Keratinocyte (primary cell): Measurements from ENCODE around the gene SAMD3. TPM values are rescaled to one million over a fixed set of nuclear protein-coding genes. Genes with fewer than 3 reads are reported as not detected.

Experiments used
- DNase-seq: peaks from one replicate; pipeline ENCODE4 v3.0.0-alpha.2; 2011; ENCODE audit warnings: low read depth, missing footprints, low spot score
- FAIRE-seq: peaks from 2 replicates; lab custom pipeline; 2011; peaks lifted over from hg19 to GRCh38; lab: Jason Lieb, UNC
- H2AFZ ChIP-seq: 2 replicates; pipeline ENCODE4 v1.6.0; 2012; ENCODE audit warnings: low read length, control low read depth, inconsistent platforms; ENCODE audit not compliant: control insufficient read depth
- H3K27ac ChIP-seq: 2 replicates; pipeline ENCODE4 v1.5.1; 2011; ENCODE audit warnings: low read length; ENCODE audit not compliant: control insufficient read depth, insufficient read depth
- H3K27me3 ChIP-seq: 3 replicates; pipeline ENCODE4 v1.6.0; 2011; ENCODE audit warnings: low read length; ENCODE audit not compliant: control insufficient read depth, insufficient read depth; ENCODE audit errors: extremely low read depth
- H3K36me3 ChIP-seq, 2 experiments: 2 replicates in 1 of 2; 3 replicates in 1 of 2; pipeline ENCODE4 v1.5.1; 2011; ENCODE audit warnings: low read length in 2 of 2, mild to moderate bottlenecking in 1 of 2; ENCODE audit not compliant: control insufficient read depth in 2 of 2, insufficient read depth in 2 of 2; ENCODE audit errors: extremely low read depth in 1 of 2
- H3K4me1 ChIP-seq: 3 replicates; pipeline ENCODE4 v1.5.1; 2011; ENCODE audit warnings: low read length; ENCODE audit not compliant: control insufficient read depth, insufficient read depth; ENCODE audit errors: extremely low read depth
- H3K4me2 ChIP-seq: 3 replicates; pipeline ENCODE4 v1.6.0; 2011; ENCODE audit warnings: low read depth, low read length; ENCODE audit not compliant: control insufficient read depth, insufficient read depth; ENCODE audit errors: extremely low read depth
- H3K4me3 ChIP-seq, 3 experiments: fragments of 200-600 bp in 1 of 3; sonication (generic) in 1 of 3; 2 replicates in 2 of 3; 3 replicates in 1 of 3; pipeline ENCODE4 v1.5.1; 2011 to 2016; ENCODE audit warnings: low read length in 3 of 3, mild to moderate bottlenecking in 3 of 3, control low read depth in 2 of 3, inconsistent platforms in 1 of 3, low read depth in 1 of 3, mixed read lengths in 1 of 3, mixed run types in 1 of 3, moderate library complexity in 1 of 3; ENCODE audit not compliant: control insufficient read depth in 2 of 3, insufficient read depth in 2 of 3; ENCODE audit errors: extremely low read depth in 1 of 3
- H3K79me2 ChIP-seq: 2 replicates; pipeline ENCODE4 v1.6.0; 2012; ENCODE audit warnings: low read length; ENCODE audit not compliant: control insufficient read depth, insufficient read depth
- H3K9ac ChIP-seq: 3 replicates; pipeline ENCODE4 v1.6.0; 2011; ENCODE audit warnings: low read length; ENCODE audit not compliant: control insufficient read depth, insufficient read depth; ENCODE audit errors: extremely low read depth
- H3K9me1 ChIP-seq: 3 replicates; pipeline ENCODE4 v1.6.0; 2011; ENCODE audit warnings: low read length; ENCODE audit not compliant: control insufficient read depth, insufficient read depth; ENCODE audit errors: extremely low read depth
- H3K9me3 ChIP-seq: 2 replicates; pipeline ENCODE4 v1.5.1; 2012; ENCODE audit warnings: low read depth, low read length; ENCODE audit not compliant: control insufficient read depth
- H4K20me1 ChIP-seq: 3 replicates; pipeline ENCODE4 v1.6.0; 2011; ENCODE audit warnings: low read length; ENCODE audit not compliant: control insufficient read depth, insufficient read depth; ENCODE audit errors: extremely low read depth
- CTCF ChIP-seq, 3 experiments: IDR thresholded peaks in 1 of 3; conservative IDR thresholded peaks in 1 of 3; optimal IDR thresholded peaks in 1 of 3; 2 replicates in 2 of 3; 3 replicates in 1 of 3; pipeline versions ENCODE3 to v1.5.1; 2011; ENCODE audit warnings: low read length in 3 of 3, mild to moderate bottlenecking in 3 of 3, moderate library complexity in 2 of 3, control low read depth in 1 of 3, inconsistent platforms in 1 of 3; ENCODE audit not compliant: insufficient read depth in 2 of 3; ENCODE audit errors: extremely low read depth in 1 of 3
- EZH2 ChIP-seq: IDR thresholded peaks from one replicate; pipeline ENCODE4 v1.6.1; 2012; ENCODE audit warnings: inconsistent platforms, mild to moderate bottlenecking, low read length, moderate library complexity
- dilution Hi-C: fragments of 300-500 bp; cut with MboI; formaldehyde crosslinking; loops from one replicate; pipeline ENCODE4 v1.7.0; 2020; ENCODE audit warnings: low sequenced_read_pairs; ENCODE audit not compliant: extremely low pct_ligation_motif_present
- polyA plus RNA-seq, 5 experiments: library from polyadenylated mRNA; depleted of rRNA in 3 of 5; stranded (reverse) in 3 of 5; stranded (forward) in 1 of 5; unstranded in 1 of 5; fragments of >200 nt; gene quantifications; 1 replicate in 1 of 5; 2 replicates in 3 of 5; 3 replicates in 1 of 5; pipeline versions ENCODE4 v1.2.1 to v1.2.3, GENCODE V29; 2011 to 2012; ENCODE audit warnings: missing spikeins in 2 of 5, low read depth in 1 of 5, low replicate concordance in 1 of 5

The SAMD3 gene
- polyA plus RNA-seq, 1 donor (not counting 4 experiments of a cell fraction or from before 2014, with no cell fraction given): 5.4 TPM

GRCh38 chr6:130158548-130158947 lies 64.2 kb downstream of the SAMD3 start:
- Histone ChIP-seq H3K9me3 (no peaks in the 10 kb centered on the region), H3K27ac (no peak overlapping the region), H3K79me2 (no peaks in the 10 kb centered on the region), H3K36me3 (no peaks in the 10 kb centered on the region), H3K9ac (no peak overlapping the region), H3K4me1 (no peaks in the 10 kb centered on the region), H3K4me3 (no peak overlapping the region), H3K9me1 (no peaks in the 10 kb centered on the region), H2AFZ (no peak overlapping the region), H3K27me3 (no peaks in the 10 kb centered on the region), H3K4me2 (no peak overlapping the region), H4K20me1 (no peaks in the 10 kb centered on the region)
- TF ChIP-seq CTCF (optimal IDR thresholded peaks at IDR 0.05 in 1 of 3, IDR thresholded peaks at IDR 0.05 in 1 of 3, conservative IDR thresholded peaks at IDR 0.05 in 1 of 3; ENCODE audit: extremely low read depth in 1 of 3, insufficient read depth in 2 of 3, low read length in 3 of 3) (no peak), EZH2 (no peak)
- dilution Hi-C loops: no loop called here
- DNase-seq (no peak), FAIRE-seq (no peak)

DNA sequence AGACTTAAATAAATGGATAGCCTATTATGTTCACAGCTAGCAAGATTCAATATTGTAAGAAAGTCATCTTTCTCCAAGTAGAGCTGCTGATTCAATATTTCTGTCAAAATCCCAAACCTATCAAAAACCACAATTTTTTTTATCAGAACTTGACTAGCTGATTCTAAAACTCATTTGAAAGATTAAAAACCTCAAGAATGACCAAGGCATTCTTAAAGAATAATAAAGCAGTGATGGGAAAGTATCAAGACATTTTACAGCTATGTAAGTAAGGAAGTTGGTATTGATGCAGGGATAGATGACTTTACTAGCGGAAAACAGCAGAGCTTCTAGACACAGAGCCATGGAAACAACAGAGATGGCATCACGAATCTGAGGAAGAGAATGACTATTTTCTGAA lies 64.7 kb downstream of the SAMD3 start:
- no peaks in the 10 kb centered on the region for H3K79me2 ChIP-seq
- no peaks in the 10 kb centered on the region for H3K9me1 ChIP-seq
- H3K4me2 ChIP-seq: no peak overlapping the region
- H3K4me1 ChIP-seq: no peaks in the 10 kb centered on the region
- no peak overlapping the region for H3K9ac ChIP-seq
- no peak for DNase-seq
- dilution Hi-C loops: no loop called here
- H4K20me1 ChIP-seq: no peaks in the 10 kb centered on the region
- no peak overlapping the region for H3K27ac ChIP-seq
- no peak for TF ChIP-seq CTCF (optimal IDR thresholded peaks at IDR 0.05 in 1 of 3, IDR thresholded peaks at IDR 0.05 in 1 of 3, conservative IDR thresholded peaks at IDR 0.05 in 1 of 3; ENCODE audit: extremely low read depth in 1 of 3, insufficient read depth in 2 of 3, low read length in 3 of 3)
- no peak for TF ChIP-seq EZH2
- H2AFZ ChIP-seq: no peak overlapping the region
- H3K9me3 ChIP-seq: no peaks in the 10 kb centered on the region
- no peaks in the 10 kb centered on the region for H3K27me3 ChIP-seq
- H3K36me3 ChIP-seq: no peaks in the 10 kb centered on the region
- FAIRE-seq: no peak
- H3K4me3 ChIP-seq: no peak overlapping the region
